K562 (cell line): ENCODE results near the gene DAO. TPM values are rescaled to one million over a fixed set of nuclear protein-coding genes. Genes with fewer than 3 reads are reported as not detected.

ENCODE experiments used
- ATAC-seq: fragments of 200-7000 bp; cut with Tn5 transposase; 3 replicates; pipeline ENCODE4 v1.9.1; 2020; ENCODE audit warnings: moderate library complexity
- BruUV-seq: library from RNA; stranded (reverse); fragments of 400-500 nt; replicated peaks from 2 replicates; lab custom pipeline; 2021; lab: Mats Ljungman, UMichigan
- CTCF ChIA-PET: fragments of 300-600 bp; formaldehyde crosslinking; extraction: SDS; loops from one replicate; lab custom pipeline; 2021; ENCODE audit warnings: low intra/inter-chr PET ratio; lab: Yijun Ruan, JAX
- POLR2A ChIA-PET: fragments of 300-600, 350-650 bp; sonication (Branson Sonifier 250); formaldehyde crosslinking; extraction: SDS; loops from one replicate; lab custom pipeline; 2021; ENCODE audit warnings: antibody characterized with exemption, inconsistent platforms; lab: Yijun Ruan, JAX
- DNase-seq, 4 experiments: peaks; one replicate each; pipeline versions ENCODE4 v3.0.0 to v3.0.0-alpha.2; 2011 to 2018; ENCODE audit warnings: low spot score in 3 of 4, mixed read lengths in 3 of 4; ENCODE audit errors: extremely low read depth in 1 of 4
- FAIRE-seq: peaks from 2 replicates; lab custom pipeline; 2011; peaks lifted over from hg19 to GRCh38; lab: Jason Lieb, UNC
- H2AFZ ChIP-seq: 2 replicates; pipeline ENCODE4 v1.6.0; 2011; ENCODE audit warnings: low read depth, low read length, control low read depth, inconsistent platforms
- H3K27ac ChIP-seq: fragments of 200-600 bp; 3 replicates; pipeline ENCODE4 v1.8.0; 2011; ENCODE audit warnings: low read depth, mild to moderate bottlenecking, control low read depth, inconsistent platforms, low read length, moderate library complexity, mixed read lengths; ENCODE audit errors: extremely low read depth
- H3K27me3 ChIP-seq, 2 experiments: fragments of 300-600 bp in 1 of 2; 2 replicates in 1 of 2; 3 replicates in 1 of 2; pipeline versions ENCODE4 v1.6.0 to v1.8.0; 2011; ENCODE audit warnings: inconsistent platforms in 2 of 2, low read length in 2 of 2, mild to moderate bottlenecking in 1 of 2, mixed read lengths in 1 of 2, moderate library complexity in 1 of 2; ENCODE audit not compliant: control insufficient read depth in 2 of 2, insufficient read depth in 2 of 2
- H3K36me3 ChIP-seq: fragments of 300-600 bp; 3 replicates; pipeline ENCODE4 v1.8.0; 2011; ENCODE audit warnings: mild to moderate bottlenecking, low read length, inconsistent platforms; ENCODE audit not compliant: control insufficient read depth, insufficient read depth
- H3K4me1 ChIP-seq, 2 experiments: fragments of 200-600 bp in 1 of 2; replicated peaks in 1 of 2; 2 replicates in 1 of 2; 3 replicates in 1 of 2; pipeline versions ENCODE4 v1.5.1 to v1.8.0; 2011; ENCODE audit warnings: inconsistent platforms in 2 of 2, low read length in 2 of 2, mild to moderate bottlenecking in 1 of 2, mixed read lengths in 1 of 2, moderate library complexity in 1 of 2; ENCODE audit not compliant: control insufficient read depth in 2 of 2, insufficient read depth in 2 of 2
- H3K4me2 ChIP-seq: 2 replicates; pipeline ENCODE4 v1.6.1; 2011; ENCODE audit warnings: low read length, control low read depth, inconsistent platforms, mixed read lengths; ENCODE audit not compliant: insufficient read depth
- H3K4me3 ChIP-seq: fragments of 200-600 bp; sonication (generic), shearing (Covaris generic); 2 replicates; pipeline ENCODE4 v1.5.1; 2016; ENCODE audit warnings: control low read depth, inconsistent platforms
- H3K79me2 ChIP-seq: fragments of 200-600 bp; 3 replicates; pipeline ENCODE4 v1.8.0; 2011; ENCODE audit warnings: low read length, inconsistent platforms; ENCODE audit not compliant: control insufficient read depth, insufficient read depth
- H3K9ac ChIP-seq, 2 experiments: 2 replicates each; pipeline versions ENCODE4 v1.6.0 to v1.6.1; 2011; ENCODE audit warnings: low read depth in 2 of 2, low read length in 2 of 2, control low read depth in 1 of 2, inconsistent platforms in 1 of 2, mild to moderate bottlenecking in 1 of 2, mixed read lengths in 1 of 2; ENCODE audit not compliant: insufficient read depth in 1 of 2
- H3K9me1 ChIP-seq: one replicate; pipeline ENCODE4 v1.6.0; 2011; ENCODE audit warnings: inconsistent platforms, mild to moderate bottlenecking, low read length, moderate library complexity; ENCODE audit not compliant: control insufficient read depth, insufficient read depth
- H3K9me3 ChIP-seq: replicated peaks from 2 replicates; pipeline ENCODE4 v1.5.1; 2011; ENCODE audit warnings: low read depth, low read length, inconsistent platforms; ENCODE audit not compliant: control insufficient read depth, insufficient read depth
- H4K20me1 ChIP-seq: replicated peaks from 2 replicates; pipeline ENCODE4 v1.6.1; 2011; ENCODE audit warnings: low read length, inconsistent platforms, mixed read lengths; ENCODE audit not compliant: control insufficient read depth, insufficient read depth
- FOXA3 ChIP-seq, 2 experiments: fragments of 450-650 bp in 1 of 2; sonication (generic) in 1 of 2; formaldehyde crosslinking; IDR thresholded peaks in 1 of 2; conservative IDR thresholded peaks in 1 of 2; 2 replicates each; pipeline versions ENCODE4 v1.4.0 to v1.8.0; 2020 to 2022; ENCODE audit warnings: mild to moderate bottlenecking in 2 of 2, missing genetic modification reagents in 1 of 2
- HMBOX1 ChIP-seq: sonication (generic); IDR thresholded peaks from 2 replicates; pipeline ENCODE4 v1.6.1; 2016
- SNAPC5 ChIP-seq: fragments of 250-450 bp; sonication (Bioruptor Pico); IDR thresholded peaks from 2 replicates; pipeline ENCODE4 v1.8.0; 2021; ENCODE audit warnings: moderate library complexity, mild to moderate bottlenecking, inconsistent platforms
- WGBS: fragments of 100-300 bp; shearing (Covaris generic); methylation state at CpG from one replicate; pipeline ENCODE4 v1.1.6; 2016; ENCODE audit warnings: low coverage, mixed read lengths; ENCODE audit not compliant: insufficient coverage; ENCODE audit errors: missing lambda C conversion rate; 5-methylcytosine and 5-hydroxymethylcytosine counted together
- in situ Hi-C: fragments of 300-500 bp; cut with MboI; formaldehyde crosslinking; loops from 4 replicates; pipeline ENCODE4 v1.15.0; 2018; ENCODE audit warnings: inconsistent platforms, mixed read lengths
- intact Hi-C: fragments of 100-400 bp; cut with micrococcal nuclease; formaldehyde crosslinking; loops from 2 replicates; pipeline ENCODE4 v1.14.2; 2022
- polyA plus RNA-seq, 8 experiments: library from polyadenylated mRNA; depleted of rRNA in 4 of 8; stranded (reverse) in 5 of 8; unstranded in 3 of 8; fragments of >200 nt; fragmentation: Nextera tagmentation in 2 of 8; fragmentation: Illumina TruSeq in 1 of 8; extraction: Ambion mirVana in 2 of 8; extraction: Trizol in 1 of 8; gene quantifications; 2 replicates each; pipeline versions ENCODE4 v1.2.1 to v1.2.3, GENCODE V29; 2011 to 2014; ENCODE audit warnings: inconsistent platforms in 1 of 8, missing spikeins in 1 of 8
- total RNA-seq, 7 experiments: library from RNA; depleted of rRNA in 6 of 7; stranded (reverse); fragments of >200 nt in 6 of 7; fragmentation: Illumina TruSeq in 2 of 7; extraction: Trizol in 2 of 7; gene quantifications; 2 replicates each; pipeline versions ENCODE4 v1.2.1 to v1.2.3, GENCODE V29; 2011 to 2021; ENCODE audit warnings: low replicate concordance in 1 of 7

The DAO gene
- total and polyA plus RNA-seq, 9 of the 15 experiments (the other 6 are each of a cell fraction or from before 2014, with no cell fraction given) = not detected

- no peaks in the 10 kb centered on the region for H3K36me3 ChIP-seq
- H4K20me1 ChIP-seq = peaks cover 4% of the 10 kb centered on the region; the same call in 1 of the 2 replicates
- no peak overlapping the region for H3K27ac ChIP-seq
- 0 out of 3 replicates have a peak, but pooled peaks have one; percentile 44 for ATAC-seq
- no peaks in the 10 kb centered on the region for H3K9me3 ChIP-seq
- DNase-seq = peak in 1 of 4 experiments; percentile 16
- in situ Hi-C loops (no loop called here), intact Hi-C loops (no loop called here)
- POLR2A ChIA-PET = interaction anchor here (0.8 to 1.2 kb wide), 2 partner anchors 18 to 19 kb away, joined by 3 read pairs; no protein-coding TSS in a partner anchor
- no peaks in the 10 kb centered on the region for H3K9me1 ChIP-seq
- H2AFZ ChIP-seq = no peak overlapping the region
- no TSS peak for BruUV-seq
- H3K4me3 ChIP-seq = no peak overlapping the region
- no peak overlapping the region for H3K9ac ChIP-seq
- H3K79me2 ChIP-seq = no peaks in the 10 kb centered on the region
- 2% methylated on average over 6 of the region's 6 CpGs for WGBS
- H3K27me3 ChIP-seq = peaks cover 25 to 53% of the 10 kb centered on the region in 2 experiments
- peak; percentile 65; the same call in 1 of the 2 replicates for TF ChIP-seq HMBOX1
- no peak for TF ChIP-seq FOXA3 (CRISPR knock-in tag; conservative IDR thresholded peaks at IDR 0.05 in 1 of 2, IDR thresholded peaks at IDR 0.05 in 1 of 2)
- no peak for TF ChIP-seq SNAPC5 (CRISPR knock-in tag)
- TF ChIP-seq, all 486 proteins: peak for 1
- H3K4me1 ChIP-seq = no peaks in the 10 kb centered on the region
- CTCF ChIA-PET = no interaction called here
- H3K4me2 ChIP-seq = no peak overlapping the region
- FAIRE-seq = peak; percentile 62
Observed at GRCh38 chr12:108933949-108934348, 54.1 kb downstream of the DAO start.
